GM18519 (cell line): ENCODE measurements around the gene OR2T1.
A peak's percentile ranks its signal among the peaks of the same experiment; 100 is the strongest.
"Not testable (repeated sequence)": the region's sequence is repeated elsewhere in the genome, so short reads cannot be mapped to it uniquely, and the experiment has no call there.

ENCODE experiments used
- ATAC-seq: cut with Tn5 transposase; IDR thresholded peaks from one replicate; pipeline ENCODE4 v1.9.1; 2021; ENCODE audit warnings: mild to moderate bottlenecking, moderate library complexity; ENCODE audit not compliant: unreplicated experiment, low FRiP score

The OR2T1 gene

DNA sequence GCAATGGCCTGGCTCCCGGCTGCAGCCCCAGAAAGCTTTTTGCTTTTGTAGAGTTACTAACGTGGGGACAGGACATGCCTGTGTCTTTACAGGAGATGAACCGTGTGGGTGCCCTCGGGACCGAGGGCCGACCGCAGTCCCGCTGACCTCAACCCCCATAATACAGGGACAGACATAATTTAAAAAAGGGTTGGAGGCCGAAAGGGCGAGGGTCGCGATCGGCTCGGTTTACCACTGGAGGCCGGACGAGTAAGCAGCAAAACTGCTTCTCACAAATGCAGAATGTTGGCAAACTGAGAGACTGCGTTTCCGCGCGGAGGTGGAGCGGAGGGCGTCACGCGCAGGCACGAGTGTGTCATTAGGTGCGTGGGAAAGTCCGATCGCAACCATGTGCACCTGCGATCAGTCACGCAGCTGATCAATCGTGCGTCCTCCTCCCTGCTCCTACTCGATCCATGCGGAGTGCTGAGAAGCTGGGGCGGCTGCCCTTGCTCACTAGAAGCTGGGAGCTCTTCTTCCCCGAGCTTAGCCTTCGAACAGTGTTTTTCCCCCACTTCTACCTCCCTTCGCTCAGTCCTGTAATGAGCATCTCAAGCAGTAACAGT, 31.1 kb downstream of the OR2T1 start:
- ATAC-seq, result not testable (repeated sequence)

DNA sequence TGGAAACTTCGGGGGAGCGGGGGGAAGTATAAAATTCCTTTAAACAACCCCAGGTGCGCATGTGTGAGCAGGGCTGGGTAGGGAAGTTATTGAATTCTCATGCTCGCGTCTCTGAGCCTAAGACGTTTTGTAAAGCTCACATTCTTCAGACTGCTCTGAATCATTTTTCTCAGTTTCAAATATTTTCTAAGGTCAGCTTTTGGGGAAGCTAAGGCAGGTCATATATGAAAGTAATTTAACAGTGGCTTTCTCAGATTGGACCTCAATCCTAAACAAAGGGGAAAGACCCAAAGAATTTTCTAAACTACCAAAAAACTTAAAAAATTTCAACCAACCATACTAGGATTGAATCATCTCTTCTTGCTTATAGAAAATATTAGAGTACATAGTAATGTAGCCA, 32.1 kb downstream of the OR2T1 start:
- not testable (repeated sequence) for ATAC-seq

DNA sequence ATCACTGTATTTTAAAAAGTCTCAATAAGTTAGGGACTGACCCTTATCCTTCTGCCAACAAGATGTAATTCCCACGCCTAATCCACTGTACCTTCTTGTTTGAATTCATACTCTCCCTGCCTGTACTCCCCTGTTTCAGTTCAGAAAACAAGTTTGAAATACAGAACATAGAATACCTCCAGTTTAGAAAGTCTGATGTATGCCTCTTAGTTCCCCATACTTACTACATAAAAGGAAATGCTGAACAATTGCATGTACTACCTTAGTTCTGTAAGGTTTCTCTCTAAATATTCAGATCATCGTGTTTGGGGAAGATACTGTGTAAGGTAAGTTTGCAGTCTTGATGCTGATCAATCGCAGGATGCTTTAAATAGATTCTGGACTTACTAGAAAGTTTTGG, 33.5 kb downstream of the OR2T1 start:
- peak; percentile 36 for ATAC-seq

DNA sequence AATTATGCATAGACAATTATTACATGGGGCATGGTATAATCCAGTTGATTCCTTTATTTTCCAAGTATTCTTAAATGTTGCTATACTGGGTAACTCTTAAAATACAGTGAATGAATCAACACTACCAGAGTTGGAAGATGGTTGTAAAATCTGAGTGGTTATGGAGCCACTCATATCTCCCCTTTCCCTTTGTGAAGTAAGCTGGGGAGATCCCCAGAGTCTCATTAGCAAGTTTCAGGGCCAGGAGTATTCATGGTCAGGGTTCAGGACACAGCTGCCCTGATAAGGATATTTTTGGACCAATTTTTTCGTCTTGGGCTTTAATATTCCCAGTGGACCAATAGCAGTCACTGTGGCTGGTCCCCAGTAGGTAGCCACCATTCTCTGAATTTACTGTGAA, 35.8 kb downstream of the OR2T1 start:
- peak; percentile 38 for ATAC-seq

DNA sequence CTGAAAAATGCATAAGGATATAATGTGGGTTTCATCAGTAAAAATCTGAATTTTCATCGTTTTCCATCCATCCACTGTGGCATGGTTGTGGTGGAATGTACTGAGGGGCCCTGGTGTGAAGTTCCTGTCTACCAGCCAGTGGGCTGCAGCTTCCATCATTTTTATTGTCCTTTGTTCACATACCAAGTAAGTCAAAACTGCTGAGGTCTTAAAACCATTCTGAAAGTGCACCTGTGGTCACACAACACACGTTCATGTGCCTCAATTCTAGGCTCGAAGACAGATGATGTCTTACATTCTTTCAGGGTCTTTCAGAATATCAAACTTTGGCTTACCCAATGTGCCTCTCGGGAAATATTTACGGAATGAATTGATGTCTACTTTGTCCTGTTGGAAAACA, 36.4 kb downstream of the OR2T1 start:
- ATAC-seq, result not testable (repeated sequence)

DNA sequence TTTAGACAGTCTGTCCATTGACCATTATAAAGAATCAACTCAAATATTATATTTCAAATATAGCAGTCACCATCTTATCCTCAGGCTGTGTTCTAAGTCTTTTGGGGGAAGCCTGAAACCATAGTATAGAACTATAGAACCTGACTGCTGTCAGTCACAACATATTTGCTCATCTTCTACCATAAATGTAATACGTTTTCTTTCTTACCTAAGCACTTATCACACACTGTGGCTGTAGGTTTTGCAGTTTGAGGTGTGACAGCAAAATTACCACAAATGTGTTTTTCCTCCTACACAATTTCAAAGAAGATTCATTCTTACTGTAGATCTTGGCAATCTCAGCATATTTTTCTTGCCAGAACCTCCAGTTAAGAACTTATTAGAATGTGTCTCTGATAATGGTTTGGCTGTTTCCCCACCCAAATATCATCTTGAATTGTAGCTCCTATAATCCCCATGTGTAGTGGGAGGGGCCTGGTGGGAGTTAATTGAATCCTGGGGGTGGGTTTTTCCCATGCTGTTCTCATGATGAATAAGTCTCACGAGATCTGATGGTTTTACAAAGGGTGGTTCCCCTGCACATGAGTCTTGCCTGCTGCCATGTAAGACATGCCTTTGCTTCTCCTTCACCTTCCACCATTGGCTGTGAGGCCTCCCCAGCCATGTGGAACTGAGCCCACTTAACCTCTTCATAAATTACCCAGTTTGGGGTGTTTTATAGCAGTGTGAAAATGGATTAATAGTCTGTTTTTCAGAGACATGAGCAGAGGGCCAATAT, 39.8 kb downstream of the OR2T1 start:
- not testable (repeated sequence) for ATAC-seq

DNA sequence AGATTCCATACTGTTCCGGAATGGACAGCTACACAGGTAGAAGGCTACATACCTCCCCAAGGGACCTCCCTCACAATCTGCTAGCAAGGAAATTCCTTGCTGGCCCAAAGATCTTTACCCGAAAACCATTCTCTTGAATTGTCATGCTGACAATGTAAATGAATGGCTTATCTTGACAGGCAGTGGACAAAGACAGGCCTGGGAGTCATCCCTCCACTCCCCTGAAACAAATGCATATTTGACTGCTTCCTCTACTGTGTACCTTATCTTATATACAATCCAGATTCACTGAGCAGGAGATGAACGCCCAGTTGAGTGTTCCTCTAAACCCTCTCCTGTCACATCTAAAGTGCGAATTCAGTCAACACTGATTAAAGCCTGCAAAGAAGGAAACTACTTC, 41.8 kb downstream of the OR2T1 start:
- ATAC-seq, result not testable (repeated sequence)

DNA sequence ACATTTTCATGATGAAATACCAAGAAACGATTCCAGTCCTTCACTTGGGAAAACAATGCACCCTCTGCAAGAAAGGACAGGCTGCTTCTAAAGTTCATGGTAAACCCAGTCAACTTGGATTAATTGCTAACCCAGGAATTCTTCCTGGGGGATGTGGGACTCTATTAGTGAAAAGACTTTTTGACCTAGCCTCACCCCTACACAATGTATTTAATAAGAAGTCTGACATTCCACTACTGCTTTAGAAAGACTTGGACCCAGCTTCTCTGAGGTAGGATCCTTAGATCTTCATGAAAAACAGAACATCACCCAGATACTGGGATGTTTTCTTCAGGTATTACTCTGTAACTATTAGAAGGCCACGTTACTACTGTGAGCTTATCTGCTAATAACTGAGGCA, 42.6 kb downstream of the OR2T1 start, which contains the start of gene OR2T2:
TSS of gene OR2T2 (plus strand) at position 239 of the 400 bp plus-strand sequence. CDS start 7,161 bp downstream, outside the sequence.
- ATAC-seq, result not testable (repeated sequence)

DNA sequence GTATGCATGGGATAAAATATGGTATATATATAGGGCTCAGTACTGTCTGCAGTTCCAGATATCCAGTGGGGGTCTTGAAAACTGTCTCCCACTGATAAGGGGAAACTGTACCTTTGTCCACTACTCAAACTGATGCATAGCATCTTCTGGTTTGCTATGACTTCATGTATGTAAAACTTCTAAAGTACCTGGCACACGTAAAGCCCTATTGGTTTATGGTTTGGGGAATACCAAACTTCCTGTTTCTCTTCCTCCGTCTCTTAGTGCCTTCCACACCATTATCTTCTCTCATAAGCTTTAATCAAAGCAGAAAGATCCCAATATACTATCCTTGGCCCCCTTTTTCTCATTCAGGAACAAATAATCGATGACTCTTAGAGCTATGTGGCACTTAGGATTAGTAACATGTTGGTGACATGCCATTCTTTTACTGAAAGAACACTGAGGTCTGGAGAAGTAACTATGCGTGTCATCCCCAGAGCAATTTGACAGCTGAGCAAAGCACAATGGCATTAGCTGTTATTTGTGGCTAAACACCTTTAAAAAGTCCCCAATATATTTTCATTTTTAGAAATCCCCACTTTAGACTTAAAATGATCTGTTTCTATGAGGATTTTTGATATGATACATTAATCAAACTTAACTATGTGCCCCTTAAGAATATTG, 45.7 kb downstream of the OR2T1 start:
- ATAC-seq, result peak; percentile 56

DNA sequence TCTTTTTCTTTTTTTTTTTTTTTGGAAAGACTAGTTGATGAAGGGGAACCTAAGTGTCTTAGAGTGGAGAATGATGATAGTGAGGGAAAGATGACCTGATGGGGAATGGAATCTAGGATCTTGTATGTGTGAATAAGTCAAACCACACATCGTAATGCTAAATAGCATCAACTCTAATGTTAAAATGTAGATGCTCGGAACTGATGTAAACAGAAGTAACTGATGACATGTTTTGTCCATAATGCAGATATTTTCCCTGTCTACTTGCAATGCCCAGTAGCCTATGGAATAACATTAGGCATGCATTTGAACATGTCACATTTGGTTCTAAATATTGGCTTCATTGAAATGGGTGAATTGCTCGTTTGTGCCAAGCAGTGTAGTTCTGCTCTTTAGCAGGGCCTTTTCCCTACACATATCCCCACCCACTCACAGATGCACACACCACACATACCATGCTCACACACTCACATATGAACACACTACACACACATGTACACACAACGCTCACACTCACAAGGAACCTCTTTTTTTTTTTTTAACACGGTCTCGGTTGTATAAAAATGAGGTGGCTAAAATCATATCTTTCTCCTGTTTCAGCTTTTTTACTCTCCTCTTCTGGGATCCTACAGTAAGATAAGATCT, 47.1 kb downstream of the OR2T1 start:
- ATAC-seq, result not testable (repeated sequence)

DNA sequence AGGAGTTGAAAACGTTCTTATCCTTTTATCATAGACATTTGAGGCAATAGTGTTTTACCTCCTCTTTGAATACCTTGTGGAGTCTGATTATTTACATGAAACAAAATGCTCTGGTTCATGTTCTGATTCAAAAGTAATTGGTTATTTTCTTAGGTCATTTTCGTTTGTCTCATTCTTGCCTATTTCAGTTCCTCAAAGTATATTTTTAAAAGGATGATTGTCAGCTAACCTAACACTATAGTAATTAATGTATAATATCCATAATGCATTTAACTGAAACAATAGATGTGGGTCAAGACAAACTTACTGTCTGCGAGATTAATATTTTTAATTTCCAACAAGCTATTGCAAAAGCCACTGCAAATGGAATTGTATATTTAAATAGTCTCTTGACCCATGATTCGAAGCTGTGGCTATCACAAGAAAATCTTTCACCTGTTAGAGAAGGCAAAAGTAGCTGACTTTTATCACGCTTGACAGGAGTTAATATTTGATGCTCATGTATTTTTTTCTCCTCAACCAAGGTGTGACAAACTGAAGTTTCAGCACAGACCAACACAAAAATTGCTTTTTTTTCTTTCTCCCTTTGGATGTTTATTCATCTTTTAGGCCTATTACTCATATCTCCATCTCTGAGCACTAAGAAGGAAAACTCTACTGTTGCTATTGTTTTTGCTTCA, 47.8 kb downstream of the OR2T1 start:
- peak; percentile 68 for ATAC-seq

DNA sequence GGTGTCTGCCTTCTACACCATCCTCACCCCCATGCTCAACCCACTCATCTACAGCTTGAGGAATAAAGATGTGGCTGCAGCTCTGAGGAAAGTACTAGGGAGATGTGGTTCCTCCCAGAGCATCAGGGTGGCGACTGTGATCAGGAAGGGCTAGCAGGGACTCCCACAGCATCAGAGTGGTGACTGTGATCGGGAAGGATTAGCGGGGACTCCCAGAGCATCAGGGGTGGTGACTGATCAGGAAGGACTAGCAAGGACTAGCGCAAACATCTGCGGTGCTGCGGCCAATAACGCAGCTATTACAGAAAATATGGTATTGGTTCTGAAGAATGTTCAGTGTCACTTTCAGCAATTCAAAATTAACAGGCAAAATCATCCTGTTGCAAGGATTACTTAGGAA, 50.8 kb downstream of the OR2T1 start:
- ATAC-seq, result not testable (repeated sequence)

DNA sequence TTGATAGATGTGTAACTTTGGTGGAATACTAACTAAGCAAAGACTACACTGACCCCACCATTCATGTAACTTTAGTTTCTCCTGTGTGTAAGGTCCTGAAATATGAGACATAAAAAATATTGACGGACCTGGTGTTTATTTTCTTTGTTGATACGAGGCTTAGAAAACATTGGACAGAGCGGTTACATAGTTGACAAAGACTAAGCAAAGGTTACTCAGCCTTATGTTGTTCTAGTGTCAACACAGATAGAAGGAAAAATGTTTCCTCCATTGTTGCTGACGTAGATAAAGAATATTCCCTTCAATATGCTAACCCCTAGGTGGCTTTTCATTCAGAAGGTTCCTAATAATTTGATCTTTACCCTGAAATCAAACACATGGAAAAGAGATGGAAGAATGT, 52.2 kb downstream of the OR2T1 start:
- not testable (repeated sequence) for ATAC-seq

DNA sequence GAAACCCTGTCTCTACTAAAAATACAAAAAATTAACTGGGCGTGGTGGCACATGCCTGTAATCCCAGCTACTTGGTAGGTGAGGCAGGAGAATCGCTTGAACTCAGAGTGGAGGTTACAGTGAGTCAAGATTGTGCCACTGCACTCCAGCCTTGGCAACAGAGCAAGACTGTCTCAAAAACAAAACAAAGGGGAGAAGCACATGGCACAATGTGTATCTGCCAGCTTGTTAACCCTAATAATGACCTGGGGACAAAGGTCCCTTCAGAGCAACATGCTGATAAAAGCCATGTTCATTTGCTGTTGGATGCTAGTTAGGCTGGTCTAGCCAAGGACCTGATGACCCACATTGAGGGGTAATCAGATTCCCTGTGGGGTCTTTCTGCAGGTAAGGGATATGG, 53.8 kb downstream of the OR2T1 start:
- not testable (repeated sequence) for ATAC-seq
